HG03439 (cell line): ENCODE data around the gene STMN3.
"Not testable (repeated sequence)": the region's sequence is repeated elsewhere in the genome, so short reads cannot be mapped to it uniquely, and the experiment has no call there.

Experiments used
- ATAC-seq: cut with Tn5 transposase; IDR thresholded peaks from one replicate; pipeline ENCODE4 v1.9.1; 2021; ENCODE audit warnings: mild to moderate bottlenecking, moderate library complexity; ENCODE audit not compliant: unreplicated experiment

STMN3 gene

DNA sequence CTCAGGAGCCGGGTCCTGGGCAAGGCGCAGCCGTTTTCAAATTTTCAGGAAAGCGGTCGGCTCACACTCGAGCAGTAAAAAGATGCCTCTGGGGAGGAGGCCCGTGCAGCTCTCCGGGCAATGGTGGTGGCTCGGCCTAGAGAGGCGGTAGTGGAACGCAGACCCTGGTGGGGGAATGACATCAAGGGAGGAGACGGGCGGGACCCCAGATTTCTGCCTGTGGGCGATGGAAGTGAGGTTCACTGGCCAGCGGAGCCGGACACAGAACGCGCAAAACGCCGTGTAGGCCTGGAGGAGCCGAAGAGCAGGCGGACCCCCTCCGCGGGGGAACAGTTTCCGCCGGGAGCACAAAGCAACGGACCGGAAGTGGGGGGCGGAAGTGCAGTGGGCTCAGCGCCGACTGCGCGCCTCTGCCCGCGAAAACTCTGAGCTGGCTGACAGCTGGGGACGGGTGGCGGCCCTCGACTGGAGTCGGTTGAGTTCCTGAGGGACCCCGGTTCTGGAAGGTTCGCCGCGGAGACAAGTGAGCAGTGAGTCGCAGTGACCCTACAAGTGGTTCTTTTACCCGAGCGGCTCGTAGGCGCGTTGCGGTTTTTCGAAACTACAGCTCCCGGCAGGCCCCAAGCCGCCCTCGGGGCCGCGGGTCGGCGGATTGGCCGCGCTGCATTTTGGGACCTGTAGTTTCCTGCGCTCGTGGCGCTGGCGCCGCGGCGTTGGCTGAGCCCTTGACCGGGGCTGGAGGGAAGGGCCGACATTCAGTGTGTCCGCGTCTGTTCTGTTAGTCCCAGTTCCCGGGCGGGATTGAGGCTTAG, 4.9 kb upstream of the STMN3 start, which contains the start of gene RTEL1:
TSS of gene RTEL1 (plus strand) at position 376 of the 812 bp plus-strand sequence. CDS start 1,091 bp downstream, outside the sequence.
- peak; percentile 76 for ATAC-seq

GRCh38 chr20:63657260-63657936, 4.2 kb upstream of the STMN3 start:
- no peak for ATAC-seq

DNA sequence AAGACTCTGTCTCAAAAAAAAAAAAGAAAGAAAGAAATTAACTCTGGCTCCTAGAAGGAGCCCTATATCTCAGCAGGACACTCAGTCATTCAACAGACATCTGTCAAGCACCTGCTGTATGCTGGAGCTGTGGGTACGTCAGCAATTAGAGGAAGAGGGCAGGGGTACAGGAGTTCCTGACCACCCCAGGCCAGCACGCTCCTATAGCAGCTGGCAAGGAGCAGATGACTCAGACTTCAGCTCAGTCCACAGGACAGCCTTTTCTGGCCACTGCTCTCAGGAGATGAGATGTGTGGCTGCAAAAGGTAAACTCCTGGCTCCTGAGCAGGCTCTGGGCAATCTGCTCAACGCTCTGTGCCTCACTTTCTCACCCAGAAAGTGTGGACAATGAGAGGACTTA, 3.2 kb upstream of the STMN3 start:
- ATAC-seq: no peak

DNA sequence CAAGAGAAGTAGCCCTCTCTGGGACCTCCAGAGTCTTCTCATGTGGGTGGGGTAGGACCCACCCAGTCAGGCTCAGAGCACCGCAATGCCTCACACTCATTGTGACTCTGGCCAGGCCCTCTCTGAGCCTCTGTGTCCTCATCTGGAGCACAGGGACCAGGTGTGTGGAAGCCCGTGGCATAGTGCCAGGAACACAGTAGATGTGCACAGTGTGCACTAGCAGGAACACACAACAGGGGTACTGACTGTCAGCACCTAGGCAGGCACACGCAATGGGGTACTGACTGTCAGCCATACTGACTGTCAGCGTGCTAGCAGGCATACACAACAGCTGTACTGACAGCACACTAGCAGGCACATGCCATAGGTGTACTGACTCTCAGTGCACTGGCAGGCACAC, 2.0 kb upstream of the STMN3 start:
- no peak for ATAC-seq

- ATAC-seq: no peak
Observed at GRCh38 chr20:63653974-63654668, 897 bp upstream of the STMN3 start.

DNA sequence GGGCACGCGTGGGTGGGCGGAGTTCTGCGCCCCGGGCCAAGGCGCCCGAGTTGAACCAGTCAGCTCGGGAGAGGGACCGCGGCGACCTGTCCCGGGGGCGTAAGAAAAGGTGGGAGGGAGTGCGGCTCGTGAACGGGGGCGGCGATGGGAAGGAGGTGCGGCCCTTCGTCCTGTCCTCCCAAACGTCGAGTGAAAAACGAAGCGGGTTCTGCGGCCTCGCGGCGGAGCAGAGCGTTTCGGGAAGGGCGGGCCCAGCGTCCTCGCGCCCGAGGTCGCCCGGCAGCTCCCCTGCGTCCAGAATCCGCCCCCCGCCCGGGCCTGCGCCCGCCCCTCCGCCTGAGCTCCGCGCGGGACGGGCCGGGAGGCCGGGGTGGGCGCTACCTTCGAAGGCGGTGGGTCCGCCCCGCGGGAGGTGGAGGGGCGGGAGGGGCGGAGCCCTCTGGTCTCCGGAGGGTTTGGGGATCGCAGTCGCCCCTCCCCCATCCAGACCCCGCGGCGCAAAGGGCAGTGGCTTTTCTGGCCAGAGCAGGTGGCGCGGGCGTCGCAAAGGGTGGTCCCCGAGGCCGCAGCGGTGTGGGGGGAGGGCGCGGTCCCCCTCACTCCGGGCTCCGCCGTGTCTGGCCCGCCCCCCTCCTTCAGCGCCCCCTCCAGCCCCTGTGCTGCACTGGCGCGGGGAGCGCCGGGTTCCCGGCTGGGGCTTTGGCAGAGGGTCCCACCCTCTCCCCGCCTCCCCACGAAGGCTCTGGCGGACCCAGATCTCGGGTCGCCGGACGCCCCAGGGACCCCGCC, 838 bp downstream of the STMN3 start:
- no peak for ATAC-seq

DNA sequence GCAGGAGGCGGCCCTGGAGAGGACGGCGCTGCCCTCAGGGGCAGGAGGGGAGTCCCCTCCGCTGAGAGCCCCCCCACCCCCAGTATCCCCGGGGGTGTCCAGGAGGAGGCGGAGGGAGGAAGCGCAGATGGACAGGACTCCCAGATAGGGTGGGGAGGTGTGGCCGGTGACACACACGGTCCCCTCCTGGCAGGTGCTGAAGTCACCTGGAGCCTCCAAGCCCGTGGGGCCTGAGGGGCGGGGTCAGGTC, 1.4 kb downstream of the STMN3 start:
- no peak for ATAC-seq

- ATAC-seq: not testable (repeated sequence)
Observed at GRCh38 chr20:63650486-63650885, 2.7 kb downstream of the STMN3 start.

- ATAC-seq: no peak
Observed at GRCh38 chr20:63648895-63649589, 4.2 kb downstream of the STMN3 start.

- no peak for ATAC-seq
Observed at GRCh38 chr20:63648190-63648589, 5.0 kb downstream of the STMN3 start.

GRCh38 chr20:63645218-63645617, 8.0 kb downstream of the STMN3 start:
- no peak for ATAC-seq

DNA sequence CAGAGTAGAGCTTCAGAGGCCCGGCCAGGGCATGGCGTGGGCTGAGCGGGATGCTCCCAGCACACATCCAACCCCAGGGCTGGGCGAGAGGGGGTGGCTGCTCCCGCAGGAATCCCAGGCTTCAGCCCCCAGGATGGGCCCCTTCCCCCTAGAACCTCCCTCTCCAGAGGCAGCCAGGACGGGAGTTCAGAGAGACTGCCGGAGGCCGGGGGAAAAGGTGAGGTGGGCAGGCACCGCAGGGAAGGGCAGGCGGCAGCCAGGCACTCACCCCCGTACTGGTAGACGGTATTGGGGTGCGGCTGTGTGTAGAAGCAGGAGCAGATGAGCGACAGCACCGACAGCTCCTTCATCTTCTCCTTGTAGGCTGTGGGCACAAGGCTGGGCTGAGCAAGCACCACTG, 9.3 kb downstream of the STMN3 start:
- ATAC-seq: no peak

- ATAC-seq: no peak
Observed at GRCh38 chr20:63643499-63643898, 9.7 kb downstream of the STMN3 start.

GRCh38 chr20:63642527-63643247, 10.5 kb downstream of the STMN3 start:
- peak; percentile 2 for ATAC-seq

- ATAC-seq: peak; percentile 59
Observed at GRCh38 chr20:63641792-63642523, 11.3 kb downstream of the STMN3 start.

DNA sequence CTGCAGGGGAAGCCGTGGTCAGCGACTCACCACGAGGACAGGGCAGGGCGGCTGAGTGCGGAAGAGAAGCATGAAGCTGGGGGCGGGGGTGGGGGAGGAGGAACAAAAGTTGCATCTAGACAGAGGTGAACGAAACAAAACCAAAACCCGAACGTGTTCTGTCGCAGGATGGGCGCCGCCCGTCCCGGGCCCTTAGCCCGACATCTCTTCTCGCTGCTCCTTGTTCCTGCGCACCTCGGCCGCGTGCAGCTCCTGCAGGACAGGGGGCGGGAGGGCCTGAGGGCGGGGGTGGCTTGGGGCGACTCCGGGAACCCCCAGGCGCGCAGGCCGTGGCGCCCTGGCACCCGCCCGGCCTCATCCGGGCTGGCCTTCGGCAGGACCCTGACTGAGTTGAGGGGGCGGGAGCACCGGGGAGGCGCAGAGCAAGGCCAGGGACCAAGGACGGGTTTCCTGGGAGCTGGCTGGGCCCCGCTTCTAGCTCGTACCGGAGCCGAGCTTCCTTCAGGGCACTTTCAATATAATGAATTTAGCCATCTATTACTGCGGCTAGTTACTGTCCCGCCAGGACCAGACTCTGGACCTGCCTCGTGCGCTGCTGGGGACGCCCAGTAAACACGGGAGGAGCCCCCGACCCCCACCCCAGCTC, 12.0 kb downstream of the STMN3 start:
- peak; percentile 29 for ATAC-seq

DNA sequence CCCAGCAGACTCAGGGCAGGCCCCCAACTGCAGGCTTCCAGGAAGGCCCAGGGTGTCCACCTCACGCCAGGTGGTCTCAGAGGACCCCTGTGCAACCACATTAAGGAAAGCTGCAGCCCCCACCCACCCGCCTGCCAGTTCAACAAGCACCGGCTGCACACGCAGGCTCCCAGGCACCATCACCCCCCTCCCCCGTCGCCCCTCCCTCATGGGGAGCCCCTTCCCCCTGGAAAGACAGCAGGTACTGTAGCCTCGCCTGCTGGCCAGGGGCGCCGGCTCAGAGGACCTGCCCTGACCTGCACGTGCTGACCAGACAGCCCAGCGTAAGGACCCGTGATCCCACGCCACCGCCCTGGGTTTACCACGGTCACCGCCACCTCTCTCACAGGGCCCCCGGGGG, 12.5 kb downstream of the STMN3 start:
- not testable (repeated sequence) for ATAC-seq

GRCh38 chr20:63640086-63640485, 13.1 kb downstream of the STMN3 start:
- no peak for ATAC-seq
